Measurements from ENCODE around the gene ITGA8. TPM values are rescaled to one million over a fixed set of nuclear protein-coding genes. Genes with fewer than 3 reads are reported as not detected.
A peak's percentile ranks its signal among the peaks of the same experiment; 100 is the strongest.

Gene ITGA8
- total and polyA plus RNA-seq, 12 donors = 4.7 to 46.0 (median 22.2) TPM

- no peak for DNase-seq
- TF ChIP-seq CTCF (IDR thresholded peaks at IDR 0.05) (no peak), POLR2A (IDR thresholded peaks at IDR 0.05) (no peak)
- no peaks in the 10 kb centered on the region for H3K36me3 ChIP-seq (replicated peaks in 1 of 2)
- H3K9me3 ChIP-seq (replicated peaks in 1 of 3) = no peaks in the 10 kb centered on the region
- no peak overlapping the region for H3K27ac ChIP-seq
- no peaks in the 10 kb centered on the region for H3K27me3 ChIP-seq
- 80 to 83% (median 82%) methylated on average over 5 of the region's 5 CpGs for WGBS, 4 donors
- intact Hi-C loops (cut with DNase I) = no loop called here
- H3K4me1 ChIP-seq (replicated peaks in 1 of 2) = no peaks in the 10 kb centered on the region
- H3K4me3 ChIP-seq = no peak overlapping the region
These were observed 31.3 kb upstream of the ITGA8 start for GRCh38 chr10:15751046-15751445.

- Histone ChIP-seq H3K36me3 (replicated peaks in 1 of 2) (no peaks in the 10 kb centered on the region), H3K9me3 (replicated peaks in 1 of 3) (no peaks in the 10 kb centered on the region), H3K4me1 (replicated peaks in 1 of 2) (no peaks in the 10 kb centered on the region), H3K27ac (no peak overlapping the region), H3K4me3 (no peak overlapping the region), H3K27me3 (no peaks in the 10 kb centered on the region)
- 63 to 73% (median 70%) methylated on average over 3 of the region's 3 CpGs for WGBS, 4 donors
- intact Hi-C loops (cut with DNase I) = loop anchor here in 1 of 2 donors (10.0 kb wide), 1 partner anchor 87 kb away; no protein-coding TSS in a partner anchor
- no peak for DNase-seq
- TF ChIP-seq CTCF (IDR thresholded peaks at IDR 0.05) = no peak
- TF ChIP-seq POLR2A (IDR thresholded peaks at IDR 0.05) = no peak
These were observed 28.4 kb upstream of the ITGA8 start for GRCh38 chr10:15748126-15748525.

GRCh38 chr10:15747632-15748031 lies 27.9 kb upstream of the ITGA8 start:
- no peak for DNase-seq
- H3K27ac ChIP-seq = no peak overlapping the region
- H3K27me3 ChIP-seq = no peaks in the 10 kb centered on the region
- no peak overlapping the region for H3K4me3 ChIP-seq
- WGBS, 4 donors = 73 to 90% (median 86%) methylated on average over 3 of the region's 3 CpGs
- H3K9me3 ChIP-seq (replicated peaks in 1 of 3) = no peaks in the 10 kb centered on the region
- no peaks in the 10 kb centered on the region for H3K36me3 ChIP-seq (replicated peaks in 1 of 2)
- H3K4me1 ChIP-seq (replicated peaks in 1 of 2) = no peaks in the 10 kb centered on the region
- intact Hi-C loops (cut with DNase I) = loop anchor here in 1 of 2 donors (10.0 kb wide), 1 partner anchor 87 kb away; no protein-coding TSS in a partner anchor
- no peak for TF ChIP-seq POLR2A (IDR thresholded peaks at IDR 0.05)
- TF ChIP-seq CTCF (IDR thresholded peaks at IDR 0.05) = no peak

GRCh38 chr10:15745751-15746150 lies 26.0 kb upstream of the ITGA8 start:
- H3K27ac ChIP-seq = no peak overlapping the region
- WGBS, 4 donors = 75 to 86% (median 81%) methylated on average over 1 of the region's 1 CpG

More at GRCh38 chr10:15745751-15746150, 26.0 kb upstream of the ITGA8 start:
- no peaks in the 10 kb centered on the region for H3K36me3 ChIP-seq (replicated peaks in 1 of 2)
- no peaks in the 10 kb centered on the region for H3K4me1 ChIP-seq (replicated peaks in 1 of 2)
- no peaks in the 10 kb centered on the region for H3K27me3 ChIP-seq
- DNase-seq = peak in 3 of 7 donors; percentile 11 to 62 (median 21)
- no peak overlapping the region for H3K4me3 ChIP-seq
- intact Hi-C loops (cut with DNase I) = loop anchor here in 1 of 2 donors (10.0 kb wide), 1 partner anchor 89 kb away; no protein-coding TSS in a partner anchor
- no peaks in the 10 kb centered on the region for H3K9me3 ChIP-seq (replicated peaks in 1 of 3)
- no peak for TF ChIP-seq CTCF (IDR thresholded peaks at IDR 0.05)
- TF ChIP-seq POLR2A (IDR thresholded peaks at IDR 0.05) = no peak
